Stimulated activated CD4-positive, alpha-beta T cell treated with anti-CD3 and anti-CD28 coated beads, Interleukin-4, amount 100 ng/mL, for 4 hours (primary cell): ENCODE results near the gene GNG8.

ENCODE experiments used
- DNase-seq, 2 experiments: peaks; one replicate each; pipeline ENCODE4 v3.0.0-alpha.2; 2020

GNG8 gene

GRCh38 chr19:46616631-46617322, 19.2 kb downstream of the GNG8 start:
- peak in 1 of 2 experiments; percentile 45 for DNase-seq

GRCh38 chr19:46615966-46616365, 20.0 kb downstream of the GNG8 start:
- no peak for DNase-seq

DNA sequence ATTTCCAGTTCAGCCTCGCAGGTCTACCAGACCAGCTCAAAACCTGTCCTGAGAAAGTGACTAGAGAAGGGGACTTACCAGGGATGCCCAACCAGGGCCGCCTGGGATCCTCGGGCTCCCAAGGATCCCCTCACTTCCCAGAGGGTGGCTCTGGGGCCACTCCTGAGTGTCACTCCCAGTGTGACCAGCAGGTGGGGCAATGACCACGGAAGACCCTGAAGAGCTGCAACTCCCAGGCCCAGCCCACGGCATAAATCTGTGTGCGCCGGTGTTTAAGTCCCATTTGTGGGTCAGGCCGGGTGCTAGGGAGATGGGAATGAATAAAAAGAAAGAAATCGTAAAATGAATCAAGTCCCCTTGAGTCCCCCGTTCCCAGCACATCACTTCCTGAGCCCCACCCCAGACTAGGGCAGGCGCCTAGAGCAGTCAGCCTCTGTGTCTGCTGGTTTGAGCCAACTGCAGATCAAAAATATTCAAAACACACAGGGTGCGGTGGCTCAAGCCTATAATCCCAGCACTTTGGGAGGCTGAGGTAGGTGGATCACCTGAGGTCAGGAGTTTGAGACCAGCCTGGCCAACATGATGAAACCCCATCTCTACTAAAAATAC, 21.8 kb downstream of the GNG8 start:
- peak; percentile 73 to 80 for DNase-seq

GRCh38 chr19:46613525-46613924, 22.5 kb downstream of the GNG8 start:
- no peak for DNase-seq

DNA sequence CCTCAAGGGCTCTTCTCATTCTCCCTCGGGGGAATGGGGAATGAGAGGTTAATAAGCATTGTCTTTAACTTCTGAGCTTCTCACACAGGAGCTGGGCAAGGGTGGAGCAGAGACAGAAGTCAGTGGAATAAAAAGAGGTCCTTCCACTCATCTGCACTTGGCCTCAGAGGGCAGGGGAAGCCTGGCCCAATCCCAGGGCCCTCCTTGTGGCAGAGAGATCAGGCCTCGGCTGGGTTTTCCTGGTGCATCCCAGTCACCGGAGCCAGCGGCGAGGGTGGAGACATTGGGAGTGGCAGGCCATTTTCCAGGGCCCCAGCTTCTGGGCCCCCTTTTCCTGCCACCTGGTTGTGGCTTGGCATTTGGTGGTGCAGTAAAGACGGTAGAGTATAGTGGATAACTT, 24.2 kb downstream of the GNG8 start:
- DNase-seq, result no peak

DNA sequence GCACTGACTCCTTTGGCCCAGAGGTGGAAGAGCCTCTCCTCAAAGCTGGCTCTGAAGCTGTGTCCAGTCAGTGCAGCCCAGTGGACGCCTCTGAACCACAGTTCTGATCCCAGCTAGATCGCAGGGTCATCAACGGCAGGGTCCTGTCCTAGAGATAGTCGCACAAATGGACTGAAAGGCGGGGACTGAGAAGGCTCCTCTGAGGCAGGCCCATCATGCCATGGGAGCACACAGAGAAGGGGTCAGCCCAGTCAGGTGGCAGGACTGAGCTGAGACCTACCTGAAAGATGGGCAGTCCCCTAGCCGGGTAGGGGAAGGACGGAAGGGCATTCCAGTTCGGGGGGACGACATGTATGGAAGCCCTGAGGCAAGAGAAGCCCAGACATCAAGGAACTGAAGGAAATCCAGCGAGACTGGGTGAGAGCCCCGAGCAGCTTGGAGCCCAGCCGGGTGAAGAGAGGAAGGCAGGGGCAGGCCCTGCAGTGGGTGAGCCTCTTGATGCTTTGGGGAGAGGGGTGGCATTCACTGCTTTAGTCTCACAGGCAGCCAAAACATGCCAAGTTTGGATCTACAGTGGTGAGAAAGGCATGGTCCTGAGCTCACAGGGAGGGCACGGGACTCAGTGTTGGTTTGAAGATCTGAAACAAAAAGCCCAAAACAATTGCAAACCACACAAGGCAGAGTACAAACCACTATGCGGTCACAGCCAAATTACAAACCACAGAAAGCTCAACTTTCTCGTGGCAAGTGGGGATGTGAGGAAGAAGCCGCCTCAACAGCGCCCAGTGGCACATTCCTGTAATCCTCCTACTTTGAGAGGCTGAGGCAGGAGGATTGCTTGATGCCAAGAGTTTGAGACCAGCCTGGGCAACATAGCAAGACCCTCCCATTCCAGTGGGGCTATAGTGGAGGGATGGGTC, 24.9 kb downstream of the GNG8 start:
- DNase-seq, result no peak

DNA sequence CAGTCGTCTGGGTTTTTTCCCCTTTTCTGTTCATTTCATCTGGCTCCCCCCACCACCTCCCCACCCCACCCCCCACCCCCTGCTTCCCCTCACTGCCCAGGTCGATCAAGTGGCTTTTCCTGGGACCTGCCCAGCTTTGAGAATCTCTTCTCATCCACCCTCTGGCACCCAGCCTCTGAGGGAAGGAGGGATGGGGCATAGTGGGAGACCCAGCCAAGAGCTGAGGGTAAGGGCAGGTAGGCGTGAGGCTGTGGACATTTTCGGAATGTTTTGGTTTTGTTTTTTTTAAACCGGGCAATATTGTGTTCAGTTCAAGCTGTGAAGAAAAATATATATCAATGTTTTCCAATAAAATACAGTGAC, 25.6 kb downstream of the GNG8 start:
- DNase-seq, result no peak

GRCh38 chr19:46609511-46610412, 26.2 kb downstream of the GNG8 start:
- DNase-seq, result no peak

- DNase-seq, result no peak
Observed at GRCh38 chr19:46608581-46609345, 27.2 kb downstream of the GNG8 start.

DNA sequence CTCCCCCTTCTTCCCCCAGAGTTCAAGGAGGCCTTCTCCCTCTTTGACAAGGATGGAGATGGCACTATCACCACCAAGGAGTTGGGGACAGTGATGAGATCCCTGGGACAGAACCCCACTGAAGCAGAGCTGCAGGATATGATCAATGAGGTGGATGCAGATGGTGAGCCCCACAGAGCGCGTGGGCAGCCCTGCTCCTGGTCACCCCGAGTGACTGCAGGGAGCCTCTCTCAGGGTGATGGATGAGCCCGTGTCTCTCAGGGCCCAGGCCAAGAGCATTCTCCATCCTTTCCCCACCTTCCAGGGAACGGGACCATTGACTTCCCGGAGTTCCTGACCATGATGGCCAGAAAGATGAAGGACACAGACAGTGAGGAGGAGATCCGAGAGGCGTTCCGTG, 27.8 kb downstream of the GNG8 start:
- no peak for DNase-seq

DNA sequence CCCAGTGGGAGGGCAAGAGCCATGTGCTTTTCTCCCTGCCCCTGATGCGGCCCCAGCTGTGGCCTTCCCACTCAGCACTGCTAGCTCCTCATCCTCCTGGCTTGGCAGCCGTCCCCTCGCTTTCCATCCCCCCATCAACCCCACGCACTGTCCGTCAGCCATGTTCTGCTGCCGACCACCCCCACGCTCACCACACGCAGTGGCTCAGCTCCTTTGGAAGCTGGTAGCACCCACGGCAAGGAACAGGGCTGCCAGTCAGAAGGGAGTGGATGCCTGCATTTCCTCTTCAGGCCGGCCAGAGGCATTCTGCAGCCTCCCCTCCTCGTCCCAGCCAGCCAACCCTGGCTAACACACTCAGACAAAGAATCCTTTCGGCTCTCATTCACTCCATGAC, 28.6 kb downstream of the GNG8 start:
- DNase-seq, result no peak

GRCh38 chr19:46606681-46607447, 29.1 kb downstream of the GNG8 start:
- no peak for DNase-seq

GRCh38 chr19:46606019-46606418, 30.0 kb downstream of the GNG8 start:
- DNase-seq, result no peak

- no peak for DNase-seq
Observed at GRCh38 chr19:46605356-46605821, 30.6 kb downstream of the GNG8 start.

- DNase-seq, result no peak
Observed at GRCh38 chr19:46604781-46605355, 31.1 kb downstream of the GNG8 start.

DNA sequence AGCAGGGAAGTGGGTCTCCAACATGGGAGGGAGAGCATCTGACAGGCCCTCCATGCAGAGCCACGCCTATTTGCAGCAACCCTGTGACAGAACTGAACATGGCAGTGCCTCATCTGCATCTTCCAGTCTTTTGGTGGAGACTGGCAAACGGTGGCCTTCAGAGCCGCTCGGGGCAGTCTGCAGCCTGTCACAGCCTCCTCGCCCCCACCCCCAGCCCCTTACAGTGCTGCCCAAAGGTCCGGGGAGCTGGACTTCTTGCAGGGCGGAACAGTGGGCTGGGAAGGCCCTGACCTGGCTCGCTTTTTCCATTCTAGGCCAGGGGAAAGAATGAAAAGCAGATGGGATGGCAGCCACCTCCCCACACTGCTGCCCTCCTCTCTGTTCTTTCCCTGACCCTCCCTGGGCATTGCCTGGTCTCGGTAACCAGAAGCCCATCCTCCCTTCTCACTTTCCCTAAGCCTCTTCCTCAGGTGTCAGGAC, 32.2 kb downstream of the GNG8 start:
- no peak for DNase-seq

DNA sequence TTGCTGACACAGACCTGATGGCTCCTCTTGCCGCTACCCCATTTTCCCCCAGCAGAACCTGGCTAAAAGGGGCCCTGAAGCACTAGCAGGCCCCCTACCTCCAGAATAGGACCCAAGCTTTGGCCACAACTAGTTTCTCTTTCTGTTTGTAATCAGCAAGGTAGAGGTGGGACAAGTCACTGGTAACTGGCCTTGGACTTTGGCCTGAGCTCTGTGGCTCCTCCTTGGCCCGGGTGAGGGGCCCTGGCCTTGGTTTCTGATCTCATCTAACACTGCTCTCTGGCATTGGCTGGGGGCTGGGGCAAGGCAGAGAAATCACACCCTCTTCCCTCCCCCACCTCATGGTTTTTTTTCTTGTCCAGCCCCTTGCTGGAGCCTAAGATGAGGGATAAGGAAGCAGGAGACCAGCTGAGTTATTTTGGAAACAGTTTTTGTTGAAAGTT, 32.8 kb downstream of the GNG8 start:
- no peak for DNase-seq

DNA sequence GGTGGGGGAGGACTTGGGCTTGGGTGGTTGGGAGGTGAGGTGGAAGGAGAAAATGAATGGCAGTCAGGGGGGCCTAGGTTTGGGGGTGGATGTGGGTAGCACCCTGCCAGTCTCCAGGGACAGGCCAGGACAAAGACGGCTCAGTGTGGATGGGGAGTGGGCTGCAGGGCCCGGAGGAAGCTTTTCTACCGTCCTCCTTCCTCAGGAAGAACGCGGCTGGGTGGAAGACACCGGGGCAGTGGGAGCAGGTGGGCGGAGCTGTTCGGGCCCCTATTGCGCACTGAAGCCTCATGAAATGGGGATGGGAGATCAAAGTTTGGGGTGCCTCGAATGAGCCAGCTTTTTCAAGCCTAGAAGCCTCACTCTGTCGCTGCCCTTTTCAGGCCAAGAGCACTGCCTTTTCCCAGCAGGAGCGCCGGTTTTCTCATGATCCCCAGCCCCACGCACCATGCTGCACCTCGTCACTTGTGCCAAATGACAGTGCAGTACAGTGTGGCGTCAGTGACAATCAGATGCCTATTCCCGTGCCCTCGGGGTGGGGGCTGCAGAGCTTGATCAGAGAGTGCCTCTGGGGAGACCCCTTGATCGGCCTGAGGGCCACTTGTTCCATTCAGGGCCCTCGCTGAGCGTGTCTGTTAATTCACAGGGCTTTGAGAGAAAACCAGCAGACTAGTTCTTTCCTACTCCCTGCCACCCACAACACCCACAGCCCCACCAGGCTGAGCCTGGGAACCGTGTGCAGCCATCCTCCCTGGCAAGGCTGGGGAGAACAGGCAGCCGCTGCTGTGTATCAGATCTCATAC, 33.4 kb downstream of the GNG8 start:
- peak; percentile 58 to 78 for DNase-seq
